ENCODE measurements around the gene HK1.

- TF ChIP-seq CTCF (IDR thresholded peaks at IDR 0.05; ENCODE audit: insufficient read depth, low read depth, low read length) (peak; percentile 15), EZH2 (IDR thresholded peaks at IDR 0.05; ENCODE audit: insufficient read depth, low read length) (no peak)
These were observed 130.3 kb downstream of the HK1 start for GRCh38 chr10:69408318-69409175.

Measured in astrocyte (in vitro differentiated cells and primary cell).